Measurements from ENCODE around the gene TTLL1. TPM values are rescaled to one million over a fixed set of nuclear protein-coding genes. Genes with fewer than 3 reads are reported as not detected.

The TTLL1 gene
- total RNA-seq, 1 donor from 2014 or later, result 5.9 TPM

GRCh38 chr22:43042101-43042780 is 47.0 kb downstream of the TTLL1 start:
- no peaks in the 10 kb centered on the region for H3K4me1 ChIP-seq
- TF ChIP-seq POLR2AphosphoS5 (IDR thresholded peaks at IDR 0.05; ENCODE audit: insufficient read depth in 1 of 2, low read depth in 1 of 2), result peak; percentile 19 to 44
- TF ChIP-seq CTCF (IDR thresholded peaks at IDR 0.05), result no peak
- intact Hi-C loops (cut with DNase I), result no loop called here
- H3K9me3 ChIP-seq, result no peaks in the 10 kb centered on the region
- H3K4me3 ChIP-seq, result no peak overlapping the region
- no peaks in the 10 kb centered on the region for H3K36me3 ChIP-seq
- H3K27ac ChIP-seq, result no peak overlapping the region
- H3K27me3 ChIP-seq, result no peaks in the 10 kb centered on the region
- DNase-seq (ENCODE audit: extremely low spot score in 2 of 2), result no peak

- H3K27ac ChIP-seq, result no peak overlapping the region
- no peak overlapping the region for H3K4me3 ChIP-seq
- no peaks in the 10 kb centered on the region for H3K27me3 ChIP-seq
- DNase-seq (ENCODE audit: extremely low spot score in 2 of 2), result no peak
- H3K36me3 ChIP-seq, result no peaks in the 10 kb centered on the region
- intact Hi-C loops (cut with DNase I), result no loop called here
- TF ChIP-seq CTCF (IDR thresholded peaks at IDR 0.05) (no peak), POLR2AphosphoS5 (IDR thresholded peaks at IDR 0.05; ENCODE audit: insufficient read depth in 1 of 2, low read depth in 1 of 2) (no peak), POLR2A (IDR thresholded peaks at IDR 0.05) (no peak)
- peaks cover 14% of the 10 kb centered on the region for H3K4me1 ChIP-seq
- H3K9me3 ChIP-seq, result no peaks in the 10 kb centered on the region
Measured at GRCh38 chr22:43039800-43040199, 49.4 kb downstream of the TTLL1 start.

- intact Hi-C loops (cut with DNase I), result no loop called here
- peaks cover 22% of the 10 kb centered on the region for H3K4me1 ChIP-seq
- H3K27me3 ChIP-seq, result no peaks in the 10 kb centered on the region
- peak in 1 of 2 donors; percentile 86 for DNase-seq (ENCODE audit: extremely low spot score in 2 of 2)
- no peak overlapping the region for H3K4me3 ChIP-seq
- peak in 1 of 2 donors; percentile 59 for TF ChIP-seq POLR2AphosphoS5 (IDR thresholded peaks at IDR 0.05; ENCODE audit: insufficient read depth in 1 of 2, low read depth in 1 of 2)
- no peak for TF ChIP-seq POLR2A (IDR thresholded peaks at IDR 0.05)
- no peaks in the 10 kb centered on the region for H3K36me3 ChIP-seq
- no peaks in the 10 kb centered on the region for H3K9me3 ChIP-seq
- H3K27ac ChIP-seq, result no peak overlapping the region
Measured at GRCh38 chr22:43038325-43038724, 50.9 kb downstream of the TTLL1 start.

- H3K4me3 ChIP-seq, result no peak overlapping the region
- DNase-seq (ENCODE audit: extremely low spot score in 2 of 2), result no peak
- intact Hi-C loops (cut with DNase I), result no loop called here
- TF ChIP-seq CTCF (IDR thresholded peaks at IDR 0.05), result no peak
- peak in 1 of 2 donors; percentile 39 for TF ChIP-seq POLR2AphosphoS5 (IDR thresholded peaks at IDR 0.05; ENCODE audit: insufficient read depth in 1 of 2, low read depth in 1 of 2)
- H3K9me3 ChIP-seq, result no peaks in the 10 kb centered on the region
- H3K4me1 ChIP-seq, result peaks cover 23% of the 10 kb centered on the region
- no peaks in the 10 kb centered on the region for H3K36me3 ChIP-seq
- H3K27ac ChIP-seq, result peak overlapping the region; percentile 55
- no peaks in the 10 kb centered on the region for H3K27me3 ChIP-seq
Measured at GRCh38 chr22:43036282-43036829, 52.8 kb downstream of the TTLL1 start.

GRCh38 chr22:43035250-43035649 is 53.9 kb downstream of the TTLL1 start:
- Histone ChIP-seq H3K9me3 (no peaks in the 10 kb centered on the region), H3K27me3 (no peaks in the 10 kb centered on the region), H3K4me1 (peaks cover 23% of the 10 kb centered on the region), H3K36me3 (no peaks in the 10 kb centered on the region), H3K4me3 (no peak overlapping the region), H3K27ac (no peak overlapping the region)
- DNase-seq (ENCODE audit: extremely low spot score in 2 of 2), result no peak
- TF ChIP-seq POLR2A (IDR thresholded peaks at IDR 0.05) (no peak), CTCF (IDR thresholded peaks at IDR 0.05) (no peak), POLR2AphosphoS5 (IDR thresholded peaks at IDR 0.05; ENCODE audit: insufficient read depth in 1 of 2, low read depth in 1 of 2) (no peak)
- intact Hi-C loops (cut with DNase I), result no loop called here

All from vagina (tissue), 2 donors.